Inferior parietal cortex (tissue), 1 donor: ENCODE results near the gene ENGASE.
A peak's percentile ranks its signal among the peaks of the same experiment; 100 is the strongest.
"Not testable (repeated sequence)": the region's sequence is repeated elsewhere in the genome, so short reads cannot be mapped to it uniquely, and the experiment has no call there.

Source experiments
- DNase-seq: peaks from one replicate; pipeline ENCODE4 v3.0.0-alpha.2; 2016; ENCODE audit errors: extremely low spot score

ENGASE gene

DNA sequence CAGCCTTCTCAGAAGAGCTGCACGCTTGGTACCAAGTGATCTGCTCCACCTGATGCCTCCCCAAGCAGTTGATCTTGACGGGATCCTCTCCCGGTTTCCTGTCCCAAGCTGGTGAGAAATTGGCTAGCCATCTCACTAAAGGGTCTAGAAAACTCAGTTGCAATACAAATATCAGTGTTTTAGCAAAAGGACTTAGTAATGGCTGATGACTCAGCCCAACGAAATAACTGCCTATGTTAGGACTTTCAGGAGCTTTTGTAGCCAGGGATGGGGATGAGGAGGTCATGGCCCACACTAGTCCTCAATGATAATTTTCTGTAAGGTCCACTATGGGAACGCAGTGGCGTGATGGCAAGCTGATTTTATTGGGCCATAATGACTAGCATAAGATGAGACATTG is 23.3 kb upstream of the ENGASE start:
- DNase-seq: no peak

DNA sequence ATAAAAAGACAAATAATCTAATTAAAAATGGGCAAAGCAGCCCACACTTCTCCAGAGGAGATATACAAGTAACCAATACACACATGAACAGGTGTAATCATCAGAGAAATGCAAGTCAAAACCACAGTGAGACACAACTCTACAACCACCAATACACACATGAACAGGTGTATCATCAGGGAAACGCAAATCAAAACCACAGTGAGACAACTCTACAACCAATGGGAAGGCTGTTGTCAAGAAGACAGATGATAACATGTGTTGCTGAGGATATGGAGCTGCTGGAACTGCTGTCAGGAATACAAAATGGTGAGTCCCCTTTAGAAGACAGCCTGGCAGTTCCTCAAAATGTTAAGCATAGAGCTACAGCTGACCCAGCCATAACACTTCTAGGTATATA is 22.5 kb upstream of the ENGASE start:
- DNase-seq: no peak

DNA sequence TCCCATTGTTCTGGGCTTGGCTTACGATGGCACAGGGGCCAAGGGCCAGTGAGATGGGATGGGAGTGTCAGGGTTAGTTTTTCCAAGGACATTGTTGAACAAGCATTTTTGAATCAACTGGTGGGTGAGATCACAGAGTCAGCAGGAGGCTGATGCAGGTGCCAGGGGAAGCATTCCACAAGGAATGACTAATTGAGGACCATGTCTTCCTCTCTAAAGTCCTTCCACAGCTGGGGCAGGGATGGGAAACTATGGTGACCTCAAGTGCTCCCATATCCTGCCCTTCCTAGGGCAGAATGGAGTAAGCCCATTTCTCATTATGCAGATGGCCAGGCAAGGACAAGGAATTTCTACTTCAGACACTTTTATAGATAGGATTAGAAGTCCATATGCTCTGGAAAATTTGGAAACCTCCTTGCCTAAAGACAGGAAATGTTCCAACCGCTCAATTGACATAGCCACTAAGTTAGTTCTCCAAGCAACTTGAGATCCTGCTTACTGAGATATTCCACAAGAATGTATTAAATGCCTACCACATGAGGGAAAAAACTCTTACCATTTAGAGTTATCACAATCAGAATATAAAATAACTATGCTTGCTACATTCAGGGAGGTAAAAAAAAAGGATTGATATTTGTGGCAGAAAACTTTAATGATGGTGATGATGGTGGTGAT is 21.2 kb upstream of the ENGASE start:
- no peak for DNase-seq

DNA sequence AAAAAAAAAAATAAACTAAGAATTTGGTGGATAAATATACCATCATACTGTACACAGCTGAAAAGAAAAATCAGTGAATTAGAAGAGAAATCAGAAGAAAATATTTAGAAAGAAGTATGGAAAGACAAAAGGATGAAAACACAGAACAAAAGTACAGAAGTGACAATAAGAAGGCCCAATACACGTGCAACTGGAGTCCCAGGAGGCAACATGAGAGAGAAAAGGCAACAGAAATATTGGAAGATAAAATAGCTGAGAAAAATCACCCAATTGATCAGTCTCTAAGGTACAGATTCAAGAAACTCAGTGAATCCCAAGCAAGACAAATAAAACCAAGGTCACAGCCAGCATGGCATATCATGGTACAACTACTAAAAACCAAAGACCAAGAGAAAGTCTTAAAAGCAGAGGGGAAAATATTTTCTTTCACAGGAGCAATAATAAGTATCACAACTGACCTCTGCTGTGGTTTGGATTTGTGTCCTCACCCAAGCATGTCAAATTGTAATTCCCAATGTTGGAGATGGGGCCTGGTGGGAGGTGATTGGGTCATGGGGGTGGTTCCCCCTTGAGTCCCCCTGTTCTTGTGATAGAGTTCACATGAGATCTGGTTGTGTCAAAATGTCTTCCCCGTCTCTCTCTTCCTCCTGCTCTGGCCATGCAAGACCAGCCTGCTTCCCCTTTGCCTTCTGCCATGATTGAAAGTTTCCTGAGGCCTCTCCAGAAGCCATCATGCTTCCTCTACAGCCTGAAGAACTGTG is 20.2 kb upstream of the ENGASE start:
- DNase-seq: no peak

DNA sequence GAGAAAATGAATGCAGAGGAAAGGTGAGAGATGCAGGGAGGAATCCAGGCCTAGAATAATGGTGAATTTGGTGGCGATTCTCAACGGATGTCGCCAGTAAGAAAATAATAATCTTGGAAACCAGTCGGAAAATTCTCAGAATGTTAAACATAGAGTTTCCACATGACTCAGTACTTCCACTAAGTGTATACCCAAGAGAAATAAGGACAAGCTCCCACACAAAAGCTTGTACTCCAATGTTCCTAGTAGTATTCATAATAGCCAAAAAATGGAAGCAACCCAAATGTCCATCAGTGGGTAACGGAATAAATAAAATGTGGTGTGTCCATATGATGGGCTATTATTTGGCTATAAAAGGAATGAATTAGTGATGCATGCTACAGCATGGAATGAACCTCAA is 19.4 kb upstream of the ENGASE start:
- no peak for DNase-seq

DNA sequence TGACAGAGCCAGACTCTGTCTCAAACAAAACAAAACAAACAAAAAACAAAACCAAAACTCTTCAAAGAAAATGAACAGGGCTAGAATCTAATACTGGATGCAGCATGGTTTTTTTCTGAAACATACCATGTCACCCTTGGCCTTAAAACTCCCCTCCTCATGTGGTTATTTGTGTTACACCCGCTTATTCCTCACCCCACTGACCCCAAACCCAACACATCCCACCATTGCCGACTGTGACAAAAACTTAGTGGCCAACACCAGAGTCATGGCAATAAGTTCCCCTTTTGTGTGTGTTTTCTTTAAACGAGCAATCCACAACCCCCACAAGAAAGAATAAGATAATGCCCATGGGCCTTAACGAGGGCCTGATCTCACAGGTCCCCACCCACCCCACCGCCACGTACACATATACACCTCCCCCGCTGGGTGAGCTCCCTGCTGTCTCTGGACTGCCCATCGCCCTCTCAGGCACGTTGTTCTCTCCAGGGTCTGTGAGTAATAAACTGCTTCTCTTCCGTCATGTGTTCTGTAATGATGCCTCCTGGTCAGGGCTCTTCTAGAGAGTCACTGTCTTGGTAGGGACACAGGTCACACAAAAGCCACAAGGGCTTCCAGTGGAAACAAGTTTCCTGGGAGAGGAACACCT is 16.8 kb upstream of the ENGASE start:
- DNase-seq: no peak

DNA sequence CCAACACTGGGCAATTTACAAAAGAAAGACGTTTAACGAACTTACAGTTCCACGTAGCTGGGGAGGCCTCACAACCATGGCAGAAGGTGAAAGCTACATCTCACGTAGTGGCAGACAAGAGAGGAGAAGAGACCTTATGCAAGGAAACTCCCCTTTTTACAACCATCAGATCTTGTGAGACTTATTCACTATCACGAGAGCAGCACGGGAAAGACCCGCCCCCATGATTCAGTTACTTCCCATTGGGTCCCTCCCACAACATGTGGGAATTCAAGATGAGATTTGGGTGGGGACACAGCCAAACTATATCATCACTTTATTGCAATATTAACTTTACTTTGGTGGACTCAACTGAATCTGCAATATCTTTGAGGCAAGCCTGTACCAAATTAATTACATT is 11.9 kb upstream of the ENGASE start:
- DNase-seq: no peak

DNA sequence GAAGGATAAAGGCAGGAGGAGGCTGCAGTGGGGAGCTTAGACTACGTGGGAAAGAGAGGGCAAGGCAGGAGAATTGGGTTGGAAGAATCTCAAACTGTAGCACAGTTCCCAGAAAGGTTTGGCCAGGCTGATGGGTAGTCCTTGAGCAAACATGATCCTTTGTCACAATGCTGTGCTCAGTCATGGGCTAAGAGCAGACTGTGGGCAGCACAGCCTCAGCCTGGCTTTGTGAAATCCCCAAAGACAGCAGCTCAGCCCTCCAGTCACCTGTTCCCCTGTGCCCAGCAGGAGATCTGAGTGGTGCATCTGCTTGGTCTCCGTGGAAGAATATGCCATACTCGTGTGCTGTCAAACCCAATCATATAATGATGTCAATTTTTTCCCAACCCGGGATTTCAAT is 10.6 kb upstream of the ENGASE start:
- DNase-seq: no peak

DNA sequence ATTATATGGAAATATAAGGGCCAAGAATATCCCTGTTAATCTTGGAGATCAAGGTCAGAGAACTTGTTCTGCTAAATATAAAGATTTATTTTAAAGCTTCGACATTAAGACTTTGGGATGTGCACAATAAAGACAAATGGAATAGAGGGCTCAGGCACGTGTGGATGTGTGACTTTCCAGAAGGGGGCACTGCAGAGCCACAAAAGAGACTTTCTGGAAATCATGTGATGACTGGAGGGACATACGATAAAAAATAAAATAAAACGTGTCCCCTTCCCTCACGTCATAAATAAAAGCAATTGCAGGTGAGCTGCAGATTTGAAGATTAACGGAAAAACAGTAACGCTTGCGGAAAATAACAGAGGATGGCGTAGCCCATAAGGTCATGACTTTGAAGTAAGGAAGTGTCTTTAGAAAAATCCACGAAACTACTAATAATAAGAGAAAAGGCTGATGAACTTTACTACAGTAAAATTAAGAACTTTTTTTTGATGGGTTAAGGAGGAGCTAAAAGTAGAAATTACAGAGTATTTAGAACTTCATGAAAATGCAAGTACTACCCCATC is 9.4 kb upstream of the ENGASE start:
- peak; percentile 62 for DNase-seq

DNA sequence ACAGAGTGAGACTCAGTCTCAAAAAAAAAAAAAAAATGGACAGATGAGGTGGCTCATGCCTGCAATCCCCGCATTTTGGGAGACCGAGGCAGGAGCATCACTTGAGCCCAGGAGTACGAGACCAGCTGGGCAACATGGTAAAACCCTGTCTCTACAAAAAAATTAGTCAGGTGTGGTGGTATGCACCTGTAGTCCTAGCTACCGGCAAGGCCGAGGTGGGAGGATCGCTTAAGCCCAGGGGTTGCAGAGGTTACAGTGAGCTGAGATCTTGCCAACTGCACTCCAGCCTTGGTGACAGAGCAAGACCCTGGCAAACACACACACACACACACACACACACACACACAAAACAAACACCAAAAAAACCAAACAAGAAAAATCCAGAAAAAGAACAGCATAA is 7.7 kb upstream of the ENGASE start:
- DNase-seq: no peak

DNA sequence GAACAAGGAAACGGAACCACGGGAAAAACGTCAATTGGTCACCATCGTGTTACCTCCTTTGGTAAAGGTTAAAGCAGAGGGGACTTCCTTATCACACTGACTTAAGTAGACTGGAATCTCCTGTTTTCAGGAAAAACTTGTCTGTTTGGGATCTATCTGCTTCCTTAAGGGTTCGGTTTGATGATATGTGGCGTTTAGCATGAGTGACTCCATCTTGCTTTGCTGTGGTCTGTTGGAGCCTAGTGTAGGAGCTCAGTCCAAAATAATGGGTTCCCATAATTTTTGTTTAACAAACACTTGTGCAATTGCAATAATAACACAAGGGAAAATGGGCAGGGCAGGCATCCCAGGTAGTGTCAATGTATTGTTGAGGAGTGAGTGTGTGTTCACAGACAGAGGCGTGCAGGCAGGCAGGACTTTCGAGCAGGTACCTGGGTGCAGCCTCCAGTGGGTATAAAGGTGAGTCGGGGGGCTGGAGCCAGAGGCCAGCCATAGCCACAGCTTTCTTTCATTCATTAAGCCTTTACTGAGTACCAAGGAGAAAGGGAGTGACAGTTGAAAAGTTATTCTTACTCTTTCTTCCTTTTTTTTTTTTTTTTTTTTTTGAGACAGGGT is 4.3 kb upstream of the ENGASE start:
- DNase-seq: no peak

DNA sequence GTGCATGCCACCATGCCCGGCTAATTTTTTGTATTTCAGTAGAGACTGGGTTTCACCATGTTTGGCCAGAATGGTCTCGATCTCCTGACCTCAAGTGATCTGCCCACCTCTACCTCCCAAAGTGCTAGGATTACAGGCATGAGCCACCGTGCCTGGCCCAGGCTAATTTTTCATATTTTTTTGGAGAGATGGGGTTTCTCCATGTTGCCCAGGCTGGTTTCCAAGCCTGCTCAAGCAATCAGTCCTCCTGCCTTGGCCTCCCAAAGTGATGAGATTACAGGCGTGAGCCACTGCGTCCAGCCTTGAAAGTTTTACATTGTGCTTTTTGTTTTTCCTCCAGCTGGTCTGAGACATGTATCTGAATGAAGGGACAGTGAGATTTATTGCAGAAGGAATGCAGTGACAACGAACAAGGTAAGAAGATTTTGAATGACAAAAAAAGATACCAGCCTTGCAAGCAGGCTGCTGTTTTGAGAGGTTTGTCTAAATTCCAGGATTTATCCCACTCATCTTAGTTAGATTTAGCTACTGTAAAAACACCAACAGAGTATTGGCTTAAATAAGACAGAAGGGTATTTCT is 3.4 kb upstream of the ENGASE start:
- no peak for DNase-seq

DNA sequence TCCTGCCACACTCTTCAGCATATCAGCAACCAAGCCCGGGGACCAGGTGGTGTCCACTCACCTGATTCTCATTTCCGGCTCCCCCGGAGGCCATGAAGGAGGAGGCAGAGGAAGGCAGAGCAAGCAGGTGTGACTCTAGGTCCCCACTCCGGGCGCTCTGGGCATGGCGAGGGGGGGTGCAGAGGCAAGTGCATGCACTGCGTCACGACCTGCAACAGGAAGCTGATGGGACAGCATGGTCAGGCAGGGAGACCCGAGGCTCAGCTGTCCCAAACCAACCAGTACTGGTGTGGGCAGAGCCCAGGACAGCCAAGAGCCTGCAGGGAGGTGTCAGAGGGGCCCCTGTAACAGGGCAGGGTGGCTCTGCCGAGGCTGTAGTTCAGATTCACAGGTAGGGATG is 2.1 kb upstream of the ENGASE start:
- no peak for DNase-seq

DNA sequence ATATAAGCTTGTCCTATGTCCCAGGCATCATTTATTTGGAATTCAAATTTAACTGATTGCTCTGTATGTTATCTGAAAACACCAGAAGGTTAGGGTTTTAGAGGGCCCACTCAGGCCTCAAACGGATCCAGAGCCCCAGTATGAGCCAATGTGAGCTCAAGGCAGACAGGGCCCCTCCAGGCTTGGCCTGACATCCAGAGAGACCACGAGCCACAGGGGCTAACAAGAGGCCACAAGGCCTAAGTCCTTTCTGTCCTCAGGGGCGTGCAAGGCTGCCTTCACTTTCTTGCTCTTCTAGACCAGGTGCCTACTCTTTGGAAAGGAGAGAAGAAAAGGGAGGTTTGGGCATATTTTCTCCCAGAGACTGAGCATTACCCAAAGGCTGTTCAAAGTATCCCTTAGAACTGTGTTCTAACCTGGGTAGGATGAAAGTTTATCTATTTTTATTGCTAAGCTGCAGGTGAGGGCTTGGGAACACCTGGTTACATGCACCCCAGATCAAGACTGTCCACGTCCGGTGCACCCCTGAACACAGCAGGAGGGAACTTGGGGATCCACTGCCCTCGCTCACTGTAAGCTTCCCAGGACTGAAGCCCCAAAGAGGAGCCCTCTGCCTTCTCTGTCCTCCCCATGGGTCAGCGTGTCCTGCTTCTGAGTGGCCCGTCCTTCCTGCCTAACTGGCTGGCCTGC is 1.5 kb upstream of the ENGASE start:
- DNase-seq: no peak

DNA sequence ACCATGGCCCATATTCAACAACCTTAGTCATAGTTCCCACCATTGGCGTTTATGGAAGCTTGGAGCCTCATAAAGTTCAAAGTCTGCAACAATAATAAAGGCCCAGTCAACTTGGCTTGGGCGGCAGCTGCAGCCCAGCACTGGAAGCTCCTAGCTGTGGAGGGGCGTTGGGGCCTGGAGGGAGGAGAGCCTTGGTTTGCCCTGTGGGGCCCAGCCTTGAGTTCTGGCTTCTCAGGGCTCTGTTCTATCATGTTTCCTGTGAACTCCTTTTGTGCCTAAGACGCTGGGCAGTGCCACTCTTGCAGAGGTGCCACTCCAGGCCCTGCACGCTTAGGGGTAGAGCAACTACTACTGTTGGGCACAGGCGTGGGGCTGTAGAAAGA is 927 bp upstream of the ENGASE start:
- DNase-seq: no peak

DNA sequence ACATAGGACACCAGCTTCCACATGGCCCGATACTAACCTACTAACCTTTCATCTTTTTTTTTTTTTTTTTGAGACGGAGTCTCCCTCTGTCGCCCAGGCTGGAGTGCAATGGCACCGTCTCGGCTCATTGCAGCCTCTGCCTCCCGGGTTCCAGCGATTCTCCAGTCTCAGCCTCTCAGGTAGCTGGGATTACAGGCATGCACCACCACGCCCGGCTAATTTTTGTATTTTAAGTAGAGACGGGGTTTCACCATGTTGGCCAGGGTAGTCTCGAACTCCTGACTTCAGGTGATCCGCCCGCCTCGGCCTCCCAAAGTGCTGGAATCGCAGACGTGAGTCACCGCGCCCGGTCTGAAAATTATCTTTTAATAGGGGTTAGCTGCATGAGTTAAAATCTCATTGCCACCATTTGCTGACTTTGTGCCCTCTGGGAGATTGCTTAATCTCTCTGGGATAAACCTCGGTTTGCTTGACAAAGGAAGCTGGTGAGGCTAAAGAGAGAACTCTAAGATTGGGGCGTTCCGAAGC is 439 bp upstream of the ENGASE start:
- DNase-seq: not testable (repeated sequence)

DNA sequence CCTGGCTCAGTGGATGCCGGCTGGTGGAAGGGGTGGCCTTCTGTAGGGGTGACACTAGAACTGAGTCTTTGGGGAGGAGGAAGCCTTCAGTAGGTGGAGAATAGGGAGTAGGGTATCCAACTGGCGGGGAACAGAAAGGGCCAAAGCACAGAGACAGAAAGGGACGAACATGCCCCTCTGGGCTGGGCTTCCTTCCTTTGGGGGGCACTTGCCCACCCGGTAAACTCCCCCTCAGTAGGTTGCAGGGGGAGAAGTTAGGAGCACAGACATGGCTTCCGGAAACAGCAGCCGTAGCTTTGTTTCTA is 774 bp downstream of the ENGASE start:
- no peak for DNase-seq

DNA sequence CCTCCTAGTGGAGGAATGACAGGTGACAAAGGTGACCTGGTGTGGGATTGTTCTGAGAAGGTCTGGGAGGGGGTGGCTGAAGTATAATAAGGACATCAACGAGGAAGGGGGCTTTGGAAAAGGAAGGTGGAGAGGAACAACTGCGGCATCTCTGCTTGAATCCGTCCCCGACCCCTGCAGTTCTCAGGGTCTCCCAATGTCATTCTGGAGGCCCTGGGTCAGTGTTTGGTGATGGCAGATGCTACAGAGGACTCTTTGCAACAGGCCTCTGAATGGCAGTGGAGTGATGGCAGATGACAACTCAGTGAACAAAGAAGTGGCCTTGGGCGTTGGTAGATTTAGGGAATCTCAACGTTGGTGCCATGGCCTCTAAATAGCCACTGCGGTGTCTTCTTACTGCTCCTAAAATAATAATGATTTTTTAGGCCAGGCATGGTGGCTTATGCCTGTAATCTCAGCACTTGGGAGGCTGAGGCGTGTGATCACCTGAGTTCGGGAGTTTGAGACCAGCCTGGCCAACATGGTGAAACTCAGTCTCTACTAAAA is 1.3 kb downstream of the ENGASE start:
- no peak for DNase-seq

DNA sequence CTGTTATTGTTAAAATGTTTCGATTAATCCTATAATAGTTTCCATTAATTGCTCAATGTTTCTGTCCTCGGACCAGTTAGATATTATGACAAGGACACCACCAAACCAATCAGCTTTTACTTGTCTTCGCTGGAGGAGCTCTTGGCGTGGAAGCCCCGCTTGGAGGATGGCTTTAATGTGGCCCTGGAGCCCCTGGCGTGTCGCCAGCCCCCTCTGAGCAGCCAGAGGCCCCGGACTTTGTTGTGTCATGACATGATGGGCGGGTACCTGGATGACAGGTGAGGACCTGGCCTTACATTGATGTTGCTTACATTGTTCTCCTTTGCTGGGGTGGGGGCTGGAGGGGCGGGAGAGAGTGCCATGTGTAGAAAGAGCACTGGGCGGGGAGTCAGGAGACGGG is 3.0 kb downstream of the ENGASE start:
- no peak for DNase-seq

DNA sequence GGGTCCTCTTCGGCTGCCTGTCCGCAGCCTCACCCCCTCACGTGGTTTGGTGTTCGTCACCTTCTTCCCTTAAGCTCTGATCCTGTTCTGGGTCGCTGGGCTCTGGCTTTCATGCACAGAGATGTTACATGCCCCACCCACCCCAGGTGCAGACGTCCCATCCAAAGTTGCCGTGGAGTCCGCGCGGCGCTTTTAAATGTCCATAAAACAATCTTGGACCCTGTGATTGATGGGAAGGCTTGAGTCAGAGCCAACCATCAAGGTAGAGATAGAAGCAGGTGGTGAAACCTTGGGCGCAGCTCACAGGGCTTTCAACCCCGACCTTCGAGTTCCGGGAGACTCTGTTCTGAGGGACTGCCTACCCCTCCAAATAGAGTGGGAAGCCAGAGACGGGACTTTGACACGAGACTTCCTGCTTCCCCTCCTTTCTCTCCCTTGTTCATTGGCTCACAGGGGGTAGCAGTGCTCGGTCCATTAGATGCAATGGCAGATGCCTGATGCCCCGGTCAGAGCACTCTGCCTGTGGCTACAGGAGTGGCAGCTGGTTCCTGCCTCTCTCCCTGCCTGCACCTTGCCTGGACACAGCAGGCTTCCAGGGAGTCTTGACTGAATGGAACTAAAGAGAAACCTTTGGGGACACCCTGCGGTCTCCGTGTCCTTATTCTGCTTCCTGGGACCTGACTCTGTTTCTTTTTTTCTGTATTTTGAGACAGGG is 4.0 kb downstream of the ENGASE start:
- DNase-seq: no peak
